HG02938 (cell line): Measurements from ENCODE around the gene ACSM6.

Source experiments
- ATAC-seq: cut with Tn5 transposase; IDR thresholded peaks from one replicate; pipeline ENCODE4 v1.9.1; 2021; ENCODE audit warnings: mild to moderate bottlenecking, moderate library complexity; ENCODE audit not compliant: unreplicated experiment

ACSM6 gene

GRCh38 chr10:95265572-95265971, 71.5 kb downstream of the ACSM6 start:
- ATAC-seq: no peak

GRCh38 chr10:95266674-95267095, 72.6 kb downstream of the ACSM6 start:
- ATAC-seq: peak; percentile 95

GRCh38 chr10:95267251-95267650, 73.2 kb downstream of the ACSM6 start:
- ATAC-seq: no peak

GRCh38 chr10:95268438-95268837, 74.4 kb downstream of the ACSM6 start:
- no peak for ATAC-seq

- no peak for ATAC-seq
Measured at GRCh38 chr10:95273393-95274312, 79.6 kb downstream of the ACSM6 start.

- ATAC-seq: no peak
Measured at GRCh38 chr10:95275726-95276366, 81.8 kb downstream of the ACSM6 start.

GRCh38 chr10:95276367-95277200, 82.5 kb downstream of the ACSM6 start:
- ATAC-seq: no peak

- no peak for ATAC-seq
Measured at GRCh38 chr10:95277201-95277570, 83.1 kb downstream of the ACSM6 start.

GRCh38 chr10:95277614-95278013, 83.6 kb downstream of the ACSM6 start:
- no peak for ATAC-seq
